Smooth muscle cell (in vitro differentiated cells): ENCODE results near the gene OR52E2. TPM values are rescaled to one million over a fixed set of nuclear protein-coding genes. Genes with fewer than 3 reads are reported as not detected.

Experiments
- DNase-seq: peaks from one replicate; lab custom pipeline; 2025; ENCODE audit not compliant: unreplicated experiment; lab: John Stamatoyannopoulos, UW
- H2AFZ ChIP-seq: fragments of 200-600 bp; sonication (generic); 2 replicates; pipeline ENCODE4 v1.6.0; 2016; ENCODE audit warnings: antibody characterized with exemption, low read depth, mild to moderate bottlenecking
- H3F3A ChIP-seq: fragments of 200-600 bp; sonication (generic); 2 replicates; pipeline ENCODE4 v1.6.0; 2017; ENCODE audit warnings: antibody characterized with exemption, low read depth
- H3K27ac ChIP-seq: fragments of 200-600 bp; sonication (generic); 2 replicates; pipeline ENCODE4 v1.5.1; 2016; ENCODE audit warnings: low read depth, mild to moderate bottlenecking
- H3K27me3 ChIP-seq: fragments of 200-600 bp; sonication (generic); 2 replicates; pipeline ENCODE4 v1.6.1; 2016; ENCODE audit warnings: low read depth, mild to moderate bottlenecking
- H3K36me3 ChIP-seq: fragments of 200-600 bp; sonication (generic); 2 replicates; pipeline ENCODE4 v1.5.1; 2016; ENCODE audit warnings: low read depth
- H3K4me1 ChIP-seq: fragments of 200-600 bp; sonication (generic); 2 replicates; pipeline ENCODE4 v1.5.1; 2016; ENCODE audit warnings: low read depth
- H3K4me2 ChIP-seq: fragments of 200-600 bp; sonication (generic); 2 replicates; pipeline ENCODE4 v1.6.0; 2016; ENCODE audit warnings: mild to moderate bottlenecking
- H3K4me3 ChIP-seq: fragments of 200-600 bp; sonication (generic); 2 replicates; pipeline ENCODE4 v1.5.1; 2016; ENCODE audit warnings: mild to moderate bottlenecking
- H3K79me2 ChIP-seq: fragments of 200-600 bp; sonication (generic); 2 replicates; pipeline ENCODE4 v1.6.0; 2016; ENCODE audit warnings: low read depth, mild to moderate bottlenecking
- H3K9ac ChIP-seq: fragments of 200-600 bp; sonication (generic); 2 replicates; pipeline ENCODE4 v1.6.0; 2016; ENCODE audit warnings: low read depth
- H3K9me3 ChIP-seq: fragments of 200-600 bp; sonication (generic); replicated peaks from 2 replicates; pipeline ENCODE4 v1.5.1; 2016; ENCODE audit warnings: low read depth
- H4K20me1 ChIP-seq: fragments of 200-600 bp; sonication (generic); 2 replicates; pipeline ENCODE4 v1.6.0; 2016; ENCODE audit warnings: low read depth
- WGBS: methylation state at CpG from one replicate; pipeline ENCODE4 v1.1.7; 2016; ENCODE audit warnings: low lambda C conversion rate; 5-methylcytosine and 5-hydroxymethylcytosine counted together
- polyA plus RNA-seq: library from polyadenylated mRNA; unstranded; fragments of >200 nt; fragmentation: Nextera tagmentation; extraction: Ambion mirVana; gene quantifications from 2 replicates; pipeline ENCODE4 v1.2.1, GENCODE V29; 2016
- total RNA-seq: library from RNA; depleted of rRNA; stranded (reverse); fragments of >200 nt; gene quantifications from 2 replicates; pipeline ENCODE4 v1.2.3, GENCODE V29; 2014
- TF ChIP-seq, protein P1 (sequence below): fragments of 200-600 bp; sonication (generic); IDR thresholded peaks from 2 replicates; pipeline ENCODE4 v1.5.1; 2017; ENCODE audit warnings: borderline replicate concordance, mild to moderate bottlenecking, antibody characterized with exemption; ENCODE audit not compliant: insufficient read depth, poor library complexity, severe bottlenecking

OR52E2 gene
- total and polyA plus RNA-seq, 2 experiments from 2014 or later = not detected

DNA sequence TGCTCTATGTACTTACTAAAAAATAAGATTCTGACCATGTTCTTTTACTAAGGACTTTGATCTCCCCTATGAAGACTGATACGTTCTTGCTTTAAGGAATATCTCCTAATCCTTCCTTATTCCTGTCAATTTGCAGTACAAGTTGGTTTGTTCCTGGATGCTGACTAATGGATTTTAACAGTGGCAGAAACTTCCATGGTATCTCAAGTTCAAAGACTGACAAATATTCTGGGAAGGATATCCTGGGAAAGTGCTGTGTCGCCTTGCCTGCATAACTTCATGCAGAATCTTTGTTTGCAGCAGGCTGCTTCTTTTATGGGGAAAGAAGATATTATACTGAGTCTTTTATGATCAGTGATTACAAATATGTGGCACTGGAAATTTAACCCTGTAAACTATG is 21.5 kb downstream of the OR52E2 start:
- H3K9me3 ChIP-seq = no peaks in the 10 kb centered on the region
- TF ChIP-seq, protein P1, sequence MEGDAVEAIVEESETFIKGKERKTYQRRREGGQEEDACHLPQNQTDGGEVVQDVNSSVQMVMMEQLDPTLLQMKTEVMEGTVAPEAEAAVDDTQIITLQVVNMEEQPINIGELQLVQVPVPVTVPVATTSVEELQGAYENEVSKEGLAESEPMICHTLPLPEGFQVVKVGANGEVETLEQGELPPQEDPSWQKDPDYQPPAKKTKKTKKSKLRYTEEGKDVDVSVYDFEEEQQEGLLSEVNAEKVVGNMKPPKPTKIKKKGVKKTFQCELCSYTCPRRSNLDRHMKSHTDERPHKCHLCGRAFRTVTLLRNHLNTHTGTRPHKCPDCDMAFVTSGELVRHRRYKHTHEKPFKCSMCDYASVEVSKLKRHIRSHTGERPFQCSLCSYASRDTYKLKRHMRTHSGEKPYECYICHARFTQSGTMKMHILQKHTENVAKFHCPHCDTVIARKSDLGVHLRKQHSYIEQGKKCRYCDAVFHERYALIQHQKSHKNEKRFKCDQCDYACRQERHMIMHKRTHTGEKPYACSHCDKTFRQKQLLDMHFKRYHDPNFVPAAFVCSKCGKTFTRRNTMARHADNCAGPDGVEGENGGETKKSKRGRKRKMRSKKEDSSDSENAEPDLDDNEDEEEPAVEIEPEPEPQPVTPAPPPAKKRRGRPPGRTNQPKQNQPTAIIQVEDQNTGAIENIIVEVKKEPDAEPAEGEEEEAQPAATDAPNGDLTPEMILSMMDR = no peak

DNA sequence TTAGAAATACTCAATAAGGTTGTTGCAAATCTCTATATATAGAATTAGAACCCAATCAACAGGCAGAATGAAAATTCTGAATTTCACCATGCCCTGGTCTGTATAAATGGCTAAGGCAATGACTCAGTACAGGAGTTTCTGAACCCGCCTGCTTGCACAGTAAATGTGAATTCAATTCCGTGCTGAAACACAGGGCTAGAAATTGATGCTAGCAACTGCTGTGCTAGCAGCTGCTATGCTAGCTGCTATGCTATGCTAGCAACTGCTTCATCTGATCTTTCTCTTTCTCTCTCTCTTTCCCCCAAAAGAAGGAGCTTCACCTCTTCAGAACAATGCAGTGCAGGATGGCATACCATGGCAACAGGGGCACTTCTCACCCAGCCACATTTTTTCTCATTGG is 22.8 kb downstream of the OR52E2 start:
- WGBS = 76% methylated on average over 2 of the region's 2 CpGs
- Histone ChIP-seq H3K36me3 (no peaks in the 10 kb centered on the region), H3F3A (no peaks in the 10 kb centered on the region), H3K79me2 (no peaks in the 10 kb centered on the region), H3K27ac (no peak overlapping the region), H3K9ac (no peak overlapping the region), H3K9me3 (no peaks in the 10 kb centered on the region), H3K4me3 (no peak overlapping the region), H3K4me2 (no peak overlapping the region), H4K20me1 (no peaks in the 10 kb centered on the region), H2AFZ (no peak overlapping the region), H3K4me1 (no peaks in the 10 kb centered on the region), H3K27me3 (no peaks in the 10 kb centered on the region)
- TF ChIP-seq, protein P1 = no peak
- no peak for DNase-seq

More for the DNA sequence above, 21.5 kb downstream of the OR52E2 start:
- H3K27ac ChIP-seq = no peak overlapping the region
- no peaks in the 10 kb centered on the region for H3K4me1 ChIP-seq
- no peak for DNase-seq
- H4K20me1 ChIP-seq = no peaks in the 10 kb centered on the region
- no peaks in the 10 kb centered on the region for H3K27me3 ChIP-seq
- no peaks in the 10 kb centered on the region for H3K36me3 ChIP-seq
- H3K79me2 ChIP-seq = no peaks in the 10 kb centered on the region
- H3F3A ChIP-seq = no peaks in the 10 kb centered on the region
- H3K4me2 ChIP-seq = no peak overlapping the region
- WGBS = 42% methylated on average over 2 of the region's 2 CpGs
- no peak overlapping the region for H3K9ac ChIP-seq
- no peak overlapping the region for H3K4me3 ChIP-seq
- no peak overlapping the region for H2AFZ ChIP-seq

DNA sequence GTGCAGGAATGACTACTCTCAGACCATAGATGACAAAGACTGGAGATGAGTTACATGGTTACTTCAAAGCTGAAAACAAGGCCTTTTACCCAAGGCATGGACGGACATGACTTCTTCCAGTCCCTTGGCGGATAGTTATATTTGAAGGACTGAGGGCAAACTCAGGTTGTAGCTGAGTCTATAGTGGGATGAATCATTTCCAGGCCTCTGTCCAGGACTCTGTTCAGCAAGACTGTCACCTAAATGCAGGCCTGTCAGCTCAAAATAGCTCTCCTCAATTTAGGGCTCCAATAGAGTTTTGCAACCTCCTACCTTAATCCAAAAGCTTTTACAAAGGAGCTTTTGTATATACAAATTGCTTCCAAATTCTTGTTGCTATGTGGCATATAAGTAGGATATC is 37.4 kb downstream of the OR52E2 start:
- H4K20me1 ChIP-seq = no peaks in the 10 kb centered on the region
- no peaks in the 10 kb centered on the region for H3K9me3 ChIP-seq
- 97% methylated on average over 2 of the region's 2 CpGs for WGBS
- H3K79me2 ChIP-seq = no peaks in the 10 kb centered on the region
- no peak overlapping the region for H2AFZ ChIP-seq
- H3K4me3 ChIP-seq = no peak overlapping the region
- H3K4me1 ChIP-seq = no peaks in the 10 kb centered on the region
- no peak overlapping the region for H3K27ac ChIP-seq
- TF ChIP-seq, protein P1 = no peak
- H3K27me3 ChIP-seq = no peaks in the 10 kb centered on the region
- no peaks in the 10 kb centered on the region for H3K36me3 ChIP-seq
- H3K4me2 ChIP-seq = no peak overlapping the region
- H3F3A ChIP-seq = no peaks in the 10 kb centered on the region
- H3K9ac ChIP-seq = no peak overlapping the region
- no peak for DNase-seq

- Histone ChIP-seq H3F3A (no peaks in the 10 kb centered on the region), H3K4me2 (no peak overlapping the region), H3K9ac (no peak overlapping the region), H3K27ac (no peak overlapping the region), H3K4me3 (no peak overlapping the region), H4K20me1 (no peaks in the 10 kb centered on the region), H3K79me2 (no peaks in the 10 kb centered on the region), H2AFZ (no peak overlapping the region), H3K9me3 (no peaks in the 10 kb centered on the region), H3K27me3 (peaks cover 7% of the 10 kb centered on the region), H3K4me1 (no peaks in the 10 kb centered on the region), H3K36me3 (no peaks in the 10 kb centered on the region)
- TF ChIP-seq, protein P1 = no peak
- 81% methylated on average over 1 of the region's 1 CpG for WGBS
- no peak for DNase-seq
These were observed 46.4 kb downstream of the OR52E2 start for GRCh38 chr11:5013012-5013411.
